NCI-H748 (cell line): Measurements from ENCODE around the gene LRRC4C.
"Not testable (repeated sequence)": the region's sequence is repeated elsewhere in the genome, so short reads cannot be mapped to it uniquely, and the experiment has no call there.

ENCODE experiments used
- DNase-seq: peaks from one replicate; lab custom pipeline; 2025; ENCODE audit not compliant: unreplicated experiment; lab: John Stamatoyannopoulos, UW

LRRC4C gene

DNA sequence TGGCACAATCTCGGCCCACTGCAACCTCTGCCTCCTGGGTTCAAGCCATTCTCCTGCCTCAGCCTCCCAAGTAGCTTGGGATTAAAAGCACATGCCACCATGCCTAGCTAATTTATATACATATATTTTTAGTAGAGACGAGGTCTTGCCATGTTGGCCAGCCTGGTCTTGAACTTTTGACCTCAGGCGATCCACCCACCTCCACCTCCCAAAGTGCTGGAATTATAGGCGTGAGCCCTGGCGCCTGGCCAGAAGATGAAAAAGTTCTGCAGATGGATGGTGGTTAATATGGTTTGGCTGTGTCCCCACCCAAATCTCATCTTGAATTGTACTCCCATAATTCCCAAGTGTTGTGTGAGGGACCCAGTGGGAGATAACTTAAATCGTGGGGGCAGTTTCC is 937.4 kb downstream of the LRRC4C start:
- DNase-seq = not testable (repeated sequence)

DNA sequence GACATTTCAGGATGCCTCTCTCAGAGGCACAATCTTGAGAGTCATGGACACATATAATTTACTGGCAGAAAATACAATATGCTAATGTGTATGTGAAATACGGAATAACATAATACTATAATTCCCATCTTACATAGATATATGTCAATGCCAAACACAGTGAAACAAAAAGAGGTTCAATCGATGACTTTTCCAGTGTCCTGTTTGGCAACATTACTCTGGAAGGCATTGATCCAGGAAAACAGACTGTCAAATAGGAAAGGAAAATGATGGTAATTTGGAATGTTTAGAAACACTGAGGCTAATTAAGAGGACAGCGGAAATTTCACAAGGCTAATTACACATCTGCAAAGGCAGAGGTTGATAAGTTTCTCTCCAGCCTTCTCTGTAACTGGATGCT is 942.3 kb downstream of the LRRC4C start:
- no peak for DNase-seq

DNA sequence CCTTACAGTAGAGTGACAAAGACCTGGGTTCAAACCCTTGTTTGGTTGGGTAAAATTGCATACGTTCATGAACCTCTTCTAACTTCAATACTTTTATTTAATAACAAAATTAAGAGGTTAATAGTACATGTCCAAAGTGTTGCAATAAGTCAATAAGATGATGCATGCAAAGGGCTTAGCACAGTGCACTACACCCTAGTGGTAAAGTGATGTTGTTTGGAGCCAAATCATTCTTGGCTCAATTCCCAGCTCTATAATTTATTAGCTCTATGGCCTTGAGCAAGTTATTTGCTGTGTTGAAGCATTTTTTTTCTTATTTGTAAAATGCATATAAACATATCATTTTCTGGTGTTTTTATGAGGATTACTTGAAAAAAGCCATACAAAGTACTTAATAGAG is 945.3 kb downstream of the LRRC4C start:
- DNase-seq = no peak

DNA sequence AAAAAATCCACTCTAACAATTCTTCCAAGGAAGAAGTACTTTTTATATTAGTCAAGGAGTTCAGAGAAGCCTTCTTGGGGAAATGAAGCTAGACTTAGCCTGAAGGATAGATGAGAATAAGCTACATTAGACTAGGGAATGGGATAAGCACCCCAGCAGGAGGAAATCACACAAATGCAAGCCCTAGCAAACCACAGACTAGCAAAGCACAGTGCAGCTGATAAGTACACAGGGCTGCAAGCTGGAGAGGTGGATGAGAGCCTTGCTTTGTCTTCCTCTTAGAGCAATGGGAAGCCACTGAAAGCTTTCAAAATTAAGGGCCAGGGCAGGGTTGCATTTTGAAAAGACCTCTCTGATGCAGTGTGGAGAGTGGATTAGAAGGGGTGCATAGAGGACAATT is 946.2 kb downstream of the LRRC4C start:
- DNase-seq = no peak

DNA sequence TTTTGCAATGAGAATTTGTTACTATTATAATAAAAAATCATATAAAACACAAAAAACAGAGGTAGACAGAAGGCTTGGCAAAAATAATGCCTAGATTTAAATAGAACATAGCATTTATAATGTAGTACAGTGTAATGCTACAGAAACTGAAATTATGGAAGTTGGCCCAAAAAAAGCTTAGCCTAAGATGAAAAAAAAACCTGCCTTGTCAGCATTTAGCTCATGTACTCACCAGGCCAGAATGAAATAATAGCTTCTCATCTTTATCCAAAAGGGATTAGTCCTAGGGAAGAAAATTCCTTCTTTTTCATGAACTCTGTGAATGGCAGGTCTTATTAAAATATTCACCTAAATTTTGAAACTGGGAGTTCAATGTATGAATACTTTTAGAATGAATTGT is 951.1 kb downstream of the LRRC4C start:
- DNase-seq = no peak

DNA sequence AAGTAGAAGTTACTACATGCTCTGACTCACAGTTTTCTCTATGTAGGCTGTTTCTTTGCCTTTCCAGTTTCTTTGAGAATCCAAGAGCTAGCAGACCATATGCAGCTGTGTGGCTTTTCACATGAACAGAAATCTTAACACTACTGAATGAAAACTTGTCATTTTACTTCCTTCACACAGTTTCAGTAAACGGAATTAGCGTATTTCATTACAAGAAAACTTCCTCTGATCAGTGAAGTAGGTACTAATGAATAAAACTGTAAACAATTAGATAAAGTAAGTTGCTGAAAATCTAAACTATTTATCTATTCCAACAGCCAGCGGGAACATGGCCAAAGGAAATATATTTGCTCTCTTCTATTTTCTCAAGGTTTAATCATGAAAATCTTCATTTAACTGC is 953.2 kb downstream of the LRRC4C start:
- no peak for DNase-seq

DNA sequence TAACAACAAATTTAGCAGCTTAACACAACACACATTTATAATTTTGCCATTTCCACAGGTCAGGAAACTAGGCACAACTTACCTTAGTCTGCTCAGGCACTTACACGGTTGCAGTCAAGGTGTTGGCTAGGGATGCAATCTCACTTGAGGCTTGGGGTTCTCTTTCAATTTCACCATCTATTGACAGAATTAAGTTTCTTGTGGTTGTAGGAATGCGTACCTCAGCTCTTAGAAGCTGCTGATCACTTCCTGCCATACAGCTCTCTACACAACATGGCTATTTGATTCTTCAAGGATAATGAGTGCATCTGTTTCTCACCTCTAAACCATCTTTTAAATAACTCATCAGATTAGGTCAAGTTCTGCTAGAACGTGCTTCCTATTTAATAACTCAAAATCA is 968.1 kb downstream of the LRRC4C start:
- DNase-seq = no peak

DNA sequence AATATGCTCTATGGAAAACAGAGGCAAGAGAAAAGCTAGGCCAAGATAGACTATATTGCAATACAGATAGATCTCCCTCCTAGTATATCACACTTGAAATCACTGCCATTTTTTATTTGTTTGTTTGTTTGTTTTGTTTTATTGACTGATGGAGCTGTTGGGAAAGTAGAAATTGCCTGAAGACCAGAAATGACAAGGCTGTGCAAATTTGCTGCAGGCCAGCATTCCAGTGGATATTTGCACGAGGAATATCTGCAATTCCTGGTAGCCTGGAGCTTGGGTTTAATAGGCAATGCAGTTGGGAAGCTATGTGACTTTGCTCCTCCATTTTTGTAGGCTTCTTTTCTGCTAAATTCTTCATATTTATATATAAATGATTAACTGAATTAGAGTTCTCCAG is 991.7 kb downstream of the LRRC4C start:
- DNase-seq = no peak

DNA sequence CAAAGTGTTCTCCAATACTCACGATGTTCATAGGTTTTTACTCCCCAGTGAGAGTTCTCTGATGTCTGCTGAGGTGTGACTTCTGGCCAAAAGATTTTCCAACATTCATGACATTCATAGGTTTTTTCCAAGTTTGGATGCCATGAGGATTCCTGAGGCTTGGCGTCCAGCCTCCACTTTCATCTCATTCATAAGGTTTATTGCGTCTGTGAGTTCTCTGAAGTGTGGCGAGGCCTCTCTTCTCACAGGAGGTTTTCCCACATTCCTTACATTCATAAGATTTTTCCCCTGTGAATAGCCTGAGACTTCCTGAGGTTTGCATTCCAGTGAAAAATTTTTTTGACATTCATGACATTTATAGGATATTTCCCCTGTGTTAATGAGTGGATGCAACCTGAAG is 1014.1 kb downstream of the LRRC4C start:
- no peak for DNase-seq

DNA sequence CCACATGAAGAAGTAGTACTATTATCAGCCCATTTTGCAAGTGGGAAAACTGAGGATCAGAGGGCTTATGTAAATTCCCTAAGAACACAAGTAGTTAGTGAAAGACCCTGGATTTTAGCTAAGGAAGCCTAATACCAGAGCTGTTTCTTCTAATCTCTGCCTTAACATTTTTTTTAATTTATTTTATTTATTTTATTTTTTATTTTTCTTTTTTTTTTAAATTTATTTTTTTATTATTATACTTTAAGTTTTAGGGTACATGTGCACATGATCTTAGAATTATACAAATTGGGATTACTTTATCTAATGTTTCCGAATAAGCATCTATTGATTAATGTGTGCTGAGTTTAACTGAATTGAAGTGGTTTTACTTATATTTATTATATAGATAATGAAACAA is 1015.3 kb downstream of the LRRC4C start:
- DNase-seq = no peak

DNA sequence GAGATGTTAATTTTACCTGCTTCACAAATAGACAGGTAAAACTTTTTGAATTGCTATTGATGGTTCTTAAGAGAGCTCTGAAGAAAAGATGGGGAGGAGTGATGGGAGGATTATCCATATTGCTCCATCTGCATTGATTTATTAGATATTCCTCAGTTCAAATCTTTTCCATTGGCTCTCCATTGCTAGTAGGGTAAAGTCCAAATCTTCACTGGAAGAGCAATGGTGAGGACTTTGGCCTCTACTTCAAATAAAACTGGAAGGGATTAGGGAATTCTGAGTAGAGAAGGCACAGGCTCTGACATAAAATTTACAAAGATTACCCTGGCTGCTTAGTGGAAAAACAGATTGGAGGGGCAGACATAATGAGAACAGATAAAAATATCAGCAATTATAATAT is 1024.1 kb downstream of the LRRC4C start:
- DNase-seq = no peak

DNA sequence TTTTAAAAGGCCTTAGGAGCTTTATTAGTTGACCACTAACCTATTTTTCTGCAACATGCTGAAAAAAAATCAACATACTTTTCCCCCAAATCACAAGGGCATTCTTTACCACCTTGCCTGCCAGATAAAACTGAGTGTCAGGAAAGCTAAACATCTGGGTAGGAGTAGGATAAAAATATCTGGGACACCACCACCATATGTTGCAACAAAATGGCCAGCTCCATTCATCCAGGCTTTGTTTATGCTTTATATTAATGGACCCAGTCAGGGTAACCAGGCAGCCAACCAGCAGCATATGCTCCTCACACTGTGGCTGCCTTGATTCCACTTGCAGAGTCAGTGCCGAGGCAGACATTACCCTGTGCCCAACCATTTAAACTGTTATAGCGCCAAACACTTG is 1024.5 kb downstream of the LRRC4C start:
- no peak for DNase-seq

DNA sequence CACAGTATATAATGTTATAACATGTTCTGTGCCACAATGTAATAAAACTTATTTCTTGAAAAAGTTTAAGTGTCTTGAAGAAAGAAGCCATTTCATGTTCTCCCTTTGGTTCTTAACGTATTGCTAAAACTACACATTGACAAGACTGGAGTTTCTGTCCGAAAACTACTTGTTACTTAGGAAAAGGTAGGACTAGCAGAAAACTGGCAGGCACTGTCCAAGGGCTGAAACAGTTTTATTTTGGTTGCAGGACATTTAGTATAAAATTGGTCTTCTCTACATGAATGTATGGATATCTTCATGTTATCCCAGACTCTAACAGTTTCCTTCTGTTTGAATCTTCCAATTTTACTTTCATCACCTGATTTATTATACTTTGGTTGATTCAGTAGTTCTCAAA is 1027.1 kb downstream of the LRRC4C start:
- DNase-seq = no peak

DNA sequence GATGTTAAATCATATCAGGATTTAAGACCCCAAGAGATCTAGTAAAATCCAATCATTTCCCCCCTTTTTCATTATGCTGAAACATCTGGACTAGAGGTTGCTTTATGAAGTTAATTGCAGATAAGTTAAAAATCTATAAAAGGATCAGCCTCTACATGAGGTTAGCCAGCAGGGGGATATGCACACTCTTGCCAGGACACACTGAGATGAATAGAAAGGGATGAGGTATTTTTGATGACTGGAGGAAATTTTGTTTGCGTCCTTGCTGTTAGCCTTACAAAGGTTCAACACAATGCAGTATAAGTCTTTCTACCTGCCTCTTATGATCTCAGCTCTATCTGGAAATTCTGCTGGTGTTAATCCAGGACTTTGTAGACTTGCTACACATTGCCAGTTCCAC is 1034.3 kb downstream of the LRRC4C start:
- DNase-seq = no peak

DNA sequence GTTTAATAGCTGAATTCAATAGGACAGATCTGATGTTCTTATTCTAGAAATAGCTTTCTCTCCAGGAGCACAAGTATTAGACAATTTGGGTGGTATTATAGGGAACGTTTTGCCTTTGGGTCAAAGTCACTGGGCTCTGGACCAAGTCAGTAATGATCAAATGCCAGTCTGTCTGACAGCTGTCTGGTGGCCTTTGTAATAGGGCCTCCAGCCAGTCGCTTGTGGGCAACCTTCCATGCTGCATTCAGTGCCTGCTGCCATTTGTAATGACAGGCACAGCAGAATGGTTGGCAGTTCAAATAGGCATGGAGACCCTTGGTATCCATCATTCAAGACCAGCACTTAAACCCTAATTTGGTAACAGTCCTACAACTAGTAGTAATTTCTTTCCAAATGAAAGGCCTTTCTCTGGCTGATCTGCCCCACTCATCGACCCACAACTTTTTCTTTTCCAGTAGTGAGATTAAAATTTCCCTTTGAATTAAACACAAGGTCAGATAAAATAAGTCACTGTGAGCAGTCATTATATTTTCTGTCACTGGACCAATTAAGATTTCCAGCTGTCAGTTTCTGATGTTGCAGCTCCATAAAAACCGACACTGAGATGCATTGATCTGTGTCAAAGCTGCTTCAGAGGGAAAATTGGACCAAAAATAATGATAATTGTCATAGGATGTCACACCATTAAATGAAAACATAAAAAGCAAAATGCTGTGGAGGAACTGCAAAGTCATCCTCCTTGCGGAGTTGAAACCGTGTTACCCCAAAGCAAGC is 1038.1 kb downstream of the LRRC4C start:
- DNase-seq = no peak

DNA sequence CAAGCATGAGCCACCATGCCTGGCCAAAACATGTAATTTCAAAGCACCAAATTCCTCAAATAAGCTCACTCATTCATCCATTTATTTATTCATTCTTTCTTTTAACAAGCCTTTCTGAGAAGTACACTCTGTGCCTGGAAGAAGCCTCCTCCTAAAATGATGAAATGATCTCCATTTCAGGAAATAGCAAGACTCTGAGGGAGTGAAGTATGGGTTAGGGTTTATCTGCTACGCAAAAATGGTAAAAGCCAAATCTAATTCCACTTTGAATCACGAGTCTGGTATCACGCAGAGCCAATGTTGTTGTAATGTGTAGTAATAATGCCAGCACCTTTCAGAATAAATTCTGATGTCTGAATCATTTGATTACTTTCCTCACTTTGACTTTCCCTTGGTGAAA is 1041.8 kb downstream of the LRRC4C start:
- no peak for DNase-seq

DNA sequence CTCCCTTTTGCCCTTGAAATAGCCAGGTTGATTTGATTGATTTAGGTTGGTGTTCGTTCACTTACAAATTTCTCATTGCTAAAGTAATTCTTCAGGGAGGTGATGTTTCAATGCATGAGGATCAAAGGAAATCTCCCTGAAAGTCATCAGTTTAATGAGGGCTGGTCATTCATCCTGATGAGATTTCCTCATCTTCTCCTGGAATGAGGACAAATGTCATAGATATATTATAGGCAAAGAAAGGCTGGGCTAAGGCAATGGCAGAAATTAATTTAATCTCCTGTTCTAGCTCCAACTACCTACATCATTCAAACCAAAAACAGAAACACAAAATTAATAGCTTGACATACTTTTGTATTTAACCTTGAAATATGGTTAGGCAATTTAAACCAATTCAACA is 1052.1 kb downstream of the LRRC4C start:
- no peak for DNase-seq

DNA sequence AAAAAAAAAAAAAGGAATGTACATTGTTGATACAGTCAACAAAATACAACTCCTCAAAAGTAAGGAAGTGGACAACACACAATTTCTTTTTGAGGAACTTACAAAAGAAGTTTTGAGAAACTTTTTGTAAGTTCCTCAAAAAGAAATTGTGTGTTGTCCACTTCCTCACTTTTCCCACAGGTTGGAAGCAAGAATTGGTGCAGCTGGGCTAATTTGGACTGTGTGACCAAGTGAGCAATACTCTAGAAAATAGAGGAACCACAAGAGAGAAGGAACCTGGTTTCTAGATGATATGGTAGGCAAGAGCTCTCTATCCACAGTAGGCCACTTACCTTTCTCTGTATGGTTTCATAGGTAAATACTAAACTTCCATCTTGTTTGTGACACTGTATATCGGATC is 1053.8 kb downstream of the LRRC4C start:
- no peak for DNase-seq

DNA sequence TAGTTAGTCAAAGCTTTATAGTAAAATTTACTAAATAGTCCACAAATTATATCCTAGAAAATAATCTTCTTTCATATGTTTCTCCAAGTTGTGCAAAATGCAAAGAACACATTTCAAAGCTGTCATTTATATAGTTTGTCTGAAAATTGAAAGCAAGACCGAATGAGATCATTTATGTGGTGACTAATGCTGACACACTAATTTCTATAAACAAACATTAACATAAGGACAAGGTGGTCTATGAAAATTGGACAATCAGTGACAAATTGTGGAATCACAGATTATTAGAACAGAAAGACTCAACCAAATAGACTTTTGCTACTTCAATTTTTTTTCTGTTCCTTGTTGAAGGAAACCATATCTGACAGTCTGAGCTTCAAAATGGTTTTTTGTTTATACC is 1056.1 kb downstream of the LRRC4C start:
- no peak for DNase-seq

DNA sequence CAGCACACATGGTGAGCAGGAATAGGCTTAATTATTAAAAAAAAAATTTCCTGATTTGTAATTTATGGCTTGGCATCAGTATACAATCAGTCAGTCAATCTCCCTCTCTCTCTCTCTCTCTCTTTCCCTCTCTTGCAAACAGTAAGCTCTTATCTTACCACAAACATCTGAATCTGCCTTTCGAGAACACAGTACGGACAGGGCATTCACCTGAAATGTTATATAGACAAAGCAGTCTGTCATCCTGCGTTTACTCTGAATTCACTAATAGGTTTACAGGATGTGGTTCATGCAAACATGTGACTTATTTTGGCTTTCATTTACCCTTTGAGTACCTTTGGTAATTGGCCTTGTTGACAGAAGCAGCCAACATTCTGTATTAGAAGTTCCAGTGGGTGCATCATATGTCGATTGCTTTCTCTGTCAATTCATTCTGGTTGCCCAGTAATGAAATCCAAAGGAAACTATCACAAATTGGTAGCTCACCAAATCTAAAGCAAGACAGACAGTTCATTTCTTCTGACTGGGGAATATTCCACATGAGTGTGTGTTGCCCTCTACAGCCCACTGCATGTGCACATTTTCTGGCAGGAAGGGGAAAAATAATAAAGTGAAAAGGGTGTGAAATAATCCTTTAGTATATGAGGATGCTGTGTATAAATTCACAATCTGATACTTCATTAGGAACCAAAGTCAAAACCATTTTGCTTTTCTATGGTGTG is 1058.2 kb downstream of the LRRC4C start:
- DNase-seq = no peak

DNA sequence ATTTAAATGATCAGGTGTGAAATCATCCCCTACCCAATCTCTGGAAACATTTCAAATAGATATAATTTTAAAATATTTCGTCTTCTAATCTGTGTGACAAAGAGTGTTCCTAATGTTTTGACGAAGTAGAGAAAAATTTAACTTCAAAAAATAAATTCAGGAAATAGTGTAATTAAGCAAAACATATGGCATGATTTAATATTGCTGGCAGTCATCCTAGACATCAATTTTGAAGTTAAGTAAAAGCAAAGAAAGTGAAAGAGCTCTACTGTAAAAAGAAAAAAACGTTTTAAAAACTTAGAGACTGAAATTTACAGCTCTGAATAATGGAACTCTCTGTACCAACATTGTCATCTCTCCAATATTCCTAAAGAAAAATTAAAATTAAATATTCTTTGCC is 1062.3 kb downstream of the LRRC4C start:
- DNase-seq = no peak

DNA sequence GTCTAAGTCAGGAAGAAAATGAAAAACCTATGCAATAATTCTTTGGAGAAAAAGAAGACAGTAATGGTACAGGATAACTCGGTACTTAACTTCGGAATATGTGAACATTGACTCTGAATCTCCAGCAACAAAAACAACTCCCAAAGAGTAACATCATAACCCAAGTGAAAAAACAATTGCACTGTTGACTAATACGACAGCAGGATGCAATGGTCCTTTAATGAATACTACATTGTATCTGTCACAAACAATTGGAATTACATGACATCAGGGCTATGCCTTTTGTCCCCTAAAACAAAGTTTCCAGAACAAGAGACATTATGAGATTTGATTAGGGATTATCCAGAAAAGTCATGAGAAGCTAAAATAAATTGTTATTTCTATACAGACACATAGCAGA is 1065.9 kb downstream of the LRRC4C start:
- DNase-seq = no peak

DNA sequence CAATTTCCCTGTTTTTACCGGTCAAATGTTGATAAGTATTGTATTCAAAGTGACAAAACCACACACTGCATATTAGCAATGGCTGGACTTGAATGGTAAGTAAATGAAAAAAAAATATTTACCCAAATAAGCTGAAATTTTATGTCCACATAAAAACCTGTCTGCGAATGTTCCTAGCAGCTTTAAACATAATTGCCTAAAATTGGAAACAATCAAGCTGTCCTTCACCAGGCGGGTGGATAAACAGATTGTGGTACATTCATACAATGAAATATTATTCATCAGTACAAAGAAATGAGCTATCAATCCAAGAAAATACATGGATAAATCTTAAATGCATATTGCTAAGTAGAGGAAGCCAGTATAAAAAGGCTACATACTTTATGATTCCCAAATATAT is 1067.8 kb downstream of the LRRC4C start:
- no peak for DNase-seq
